ENCODE measurements around the gene SYNE3. TPM values are rescaled to one million over a fixed set of nuclear protein-coding genes. Genes with fewer than 3 reads are reported as not detected.

SYNE3 gene
- total RNA-seq, 1 donor from 2014 or later, result 11.5 TPM

DNA sequence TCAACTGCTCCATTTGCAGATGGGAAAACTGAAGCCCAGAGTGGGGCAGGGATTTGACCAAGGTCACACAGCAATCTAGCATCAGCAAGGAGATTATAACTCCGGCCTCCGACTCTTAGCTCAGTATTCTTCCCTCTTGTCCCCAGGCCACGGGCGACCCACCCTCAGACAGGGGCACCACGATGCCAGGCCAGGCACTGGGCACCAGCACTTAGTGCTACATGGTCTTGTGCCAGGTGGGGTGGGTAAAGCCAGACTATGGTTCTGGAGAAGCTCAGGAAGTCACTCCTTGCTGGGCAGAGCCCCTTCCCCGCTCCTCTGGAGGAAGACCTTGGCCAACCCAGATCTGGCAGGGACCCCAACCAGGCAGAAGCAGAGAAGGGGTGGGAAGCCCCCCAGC, 41.5 kb downstream of the SYNE3 start:
- DNase-seq (ENCODE audit: low read depth, low spot score), result no peak

DNA sequence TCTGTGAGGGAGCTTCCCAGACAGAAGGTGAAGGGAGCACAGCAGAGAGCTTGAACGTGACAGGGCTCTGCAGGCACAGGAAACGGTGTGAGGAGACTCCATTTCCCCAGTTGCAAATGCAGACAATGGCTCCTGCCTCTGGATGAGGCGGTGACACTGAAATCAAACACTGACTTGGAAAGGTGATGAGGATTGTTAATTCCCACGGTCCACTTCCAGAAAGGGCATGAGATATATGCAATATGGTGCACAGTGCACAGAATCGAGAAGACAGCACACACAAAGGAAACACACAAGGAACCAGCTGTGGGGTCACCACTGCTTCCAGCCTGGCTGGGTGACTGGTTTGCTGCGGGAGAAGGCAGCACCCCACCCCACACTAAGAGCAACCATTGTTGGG, 42.0 kb downstream of the SYNE3 start:
- no peak for DNase-seq (ENCODE audit: low read depth, low spot score)

- no peak for DNase-seq (ENCODE audit: low read depth, low spot score)
Observed at GRCh38 chr14:95472819-95473251, 43.6 kb downstream of the SYNE3 start.

- DNase-seq (ENCODE audit: low read depth, low spot score), result no peak
Observed at GRCh38 chr14:95471476-95471875, 45.0 kb downstream of the SYNE3 start.

DNA sequence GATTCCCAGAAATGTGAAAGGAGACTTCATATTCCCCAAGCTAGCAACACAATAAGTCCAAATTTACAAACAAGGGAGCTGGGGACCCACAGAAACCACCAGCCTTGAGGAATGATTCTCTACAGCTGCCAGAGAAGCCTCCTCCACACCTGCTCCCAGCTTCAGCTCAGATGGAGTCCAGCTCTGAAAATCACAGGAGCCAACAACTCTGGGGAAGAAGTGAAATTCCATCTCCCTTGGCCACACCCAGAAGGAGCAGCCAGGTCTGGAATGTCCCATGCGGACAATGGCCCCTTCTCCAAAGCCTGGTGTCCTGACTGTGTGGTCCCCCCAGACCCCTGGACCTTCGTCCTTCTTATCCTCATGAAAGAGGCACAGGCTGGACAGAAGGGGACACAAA, 45.4 kb downstream of the SYNE3 start:
- no peak for DNase-seq (ENCODE audit: low read depth, low spot score)

- no peak for DNase-seq (ENCODE audit: low read depth, low spot score)
Observed at GRCh38 chr14:95469134-95469481, 47.3 kb downstream of the SYNE3 start.

DNA sequence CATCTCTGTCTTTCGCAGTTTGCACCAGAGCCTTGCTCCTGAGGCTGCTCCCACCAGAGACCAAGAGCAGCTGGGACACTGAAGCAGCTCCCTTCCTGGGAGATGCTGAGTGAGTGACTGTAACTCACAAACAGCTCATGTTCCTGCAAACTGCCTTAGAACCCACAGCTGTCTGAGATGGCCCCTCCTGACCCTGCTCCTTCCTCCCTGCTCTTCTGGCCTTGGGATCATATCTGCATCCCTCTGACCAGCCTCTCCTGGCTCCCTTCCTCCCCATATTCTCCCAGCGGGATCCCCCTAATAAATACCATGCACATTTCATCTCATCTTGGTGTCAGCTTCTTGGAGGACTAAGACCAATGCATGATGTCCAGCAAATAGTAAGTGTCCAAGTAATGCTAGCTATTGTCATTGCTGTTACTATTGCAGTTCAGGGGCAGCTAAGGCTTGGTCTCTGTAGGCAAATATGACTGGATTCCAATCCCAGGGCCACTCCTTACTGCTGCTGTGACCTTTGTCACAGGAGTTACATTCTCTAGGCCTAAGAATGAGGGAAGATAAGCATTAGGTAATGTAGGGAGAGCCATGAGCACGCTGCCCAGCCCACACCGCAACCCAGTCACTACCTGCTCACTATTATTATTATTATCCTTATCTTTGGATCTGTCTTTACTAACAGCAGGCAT, 47.9 kb downstream of the SYNE3 start:
- no peak for DNase-seq (ENCODE audit: low read depth, low spot score)

DNA sequence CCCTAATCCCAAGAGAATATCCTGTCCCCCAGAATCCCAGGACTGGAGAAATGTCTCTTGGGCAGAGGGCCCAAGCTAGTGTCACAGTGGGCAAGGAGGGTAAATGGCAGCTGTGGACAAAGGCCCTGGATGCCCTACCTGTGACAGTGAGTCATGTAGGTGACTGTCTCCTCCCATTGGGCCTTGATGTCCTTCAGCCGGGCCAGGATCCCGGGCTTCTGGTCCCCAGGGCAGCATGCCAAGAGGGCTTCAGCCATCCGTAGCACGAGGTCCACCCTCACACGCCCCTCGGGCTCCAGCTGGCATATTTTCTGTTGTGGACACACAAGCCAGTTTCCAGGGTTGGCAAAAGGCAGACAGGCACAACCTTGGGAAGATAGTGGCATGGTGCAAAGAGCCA, 48.8 kb downstream of the SYNE3 start:
- no peak for DNase-seq (ENCODE audit: low read depth, low spot score)

- no peak for DNase-seq (ENCODE audit: low read depth, low spot score)
Observed at GRCh38 chr14:95467232-95467631, 49.2 kb downstream of the SYNE3 start.

Other genes with a start within 250 kb of the SYNE3 start
- 3.6 and 4.8 TPM in 2 replicates for gene CLMN, start 196.7 kb downstream of the SYNE3 start, total RNA-seq
- 63.7 and 65.7 TPM in 2 replicates for gene GLRX5, start 18.4 kb upstream of the SYNE3 start, total RNA-seq
- not detected in 2 replicates for gene TCL1B, start 169.8 kb upstream of the SYNE3 start, total RNA-seq
- not detected in 2 replicates for gene TCL1A, start 197.5 kb upstream of the SYNE3 start, total RNA-seq

Data from pulmonary artery endothelial cell (primary cell).